ENCODE results near the gene HOXA7. TPM values are rescaled to one million over a fixed set of nuclear protein-coding genes. Genes with fewer than 3 reads are reported as not detected.

The HOXA7 gene
- total RNA-seq, 1 donor from 2014 or later = 12.0 TPM

GRCh38 chr7:27198871-27199801 lies 42.7 kb upstream of the HOXA7 start:
- H3K4me3 ChIP-seq = peak overlapping the region; percentile 34 to 54
- no peak overlapping the region for H3K27ac ChIP-seq
- H3K9me3 ChIP-seq = no peaks in the 10 kb centered on the region
- H3K36me3 ChIP-seq = no peaks in the 10 kb centered on the region
- peaks cover 66% of the 10 kb centered on the region for H3K27me3 ChIP-seq
- DNase-seq (ENCODE audit: low spot score in 2 of 2) = peak in 1 of 2 donors; percentile 64
- intact Hi-C loops (cut with DNase I) = loop anchor here (5.0 to 10.0 kb wide), 4 partner anchors 576 to 1216 kb away; partner anchors contain the start of gene CREB5
- peaks cover 11% of the 10 kb centered on the region in 2 donors for H3K4me1 ChIP-seq
- TF ChIP-seq CTCF (IDR thresholded peaks at IDR 0.05) = no peak

- Histone ChIP-seq H3K9me3 (no peaks in the 10 kb centered on the region), H3K36me3 (no peaks in the 10 kb centered on the region), H3K27me3 (peaks cover 58% of the 10 kb centered on the region), H3K27ac (no peak overlapping the region), H3K4me3 (peak overlapping the region in 1 of 2 donors; percentile 54), H3K4me1 (peaks cover 11% of the 10 kb centered on the region in 2 donors)
- intact Hi-C loops (cut with DNase I) = loop anchor here (5.0 to 10.0 kb wide), 4 partner anchors 577 to 1217 kb away; partner anchors contain the start of gene CREB5
- TF ChIP-seq CTCF (IDR thresholded peaks at IDR 0.05) = no peak
- DNase-seq (ENCODE audit: low spot score in 2 of 2) = peak in 1 of 2 donors; percentile 64
Measured at GRCh38 chr7:27198138-27198841, 41.8 kb upstream of the HOXA7 start.

GRCh38 chr7:27197137-27198042 lies 40.9 kb upstream of the HOXA7 start:
- Histone ChIP-seq H3K4me3 (no peak overlapping the region), H3K9me3 (no peaks in the 10 kb centered on the region), H3K4me1 (peaks cover 11 to 16% of the 10 kb centered on the region in 2 donors), H3K27me3 (peaks cover 60% of the 10 kb centered on the region), H3K27ac (no peak overlapping the region), H3K36me3 (no peaks in the 10 kb centered on the region)
- no peak for TF ChIP-seq CTCF (IDR thresholded peaks at IDR 0.05)
- DNase-seq (ENCODE audit: low spot score in 2 of 2) = peak in 1 of 2 donors; percentile 38
- intact Hi-C loops (cut with DNase I) = loop anchor here (5.0 to 10.0 kb wide), 4 partner anchors 577 to 1217 kb away; partner anchors contain the start of gene CREB5

GRCh38 chr7:27196287-27196767 lies 39.9 kb upstream of the HOXA7 start:
- Histone ChIP-seq H3K27ac (no peak overlapping the region), H3K27me3 (peaks cover 60% of the 10 kb centered on the region), H3K4me3 (no peak overlapping the region), H3K9me3 (no peaks in the 10 kb centered on the region), H3K4me1 (peaks cover 11 to 18% of the 10 kb centered on the region in 2 donors), H3K36me3 (no peaks in the 10 kb centered on the region)
- TF ChIP-seq CTCF (IDR thresholded peaks at IDR 0.05) = peak; percentile 59 to 80 (median 59)
- peak in 1 of 2 donors; percentile 87 for DNase-seq (ENCODE audit: low spot score in 2 of 2)
- intact Hi-C loops (cut with DNase I) = loop anchor here (5.0 to 10.0 kb wide), 4 partner anchors 578 to 1218 kb away; partner anchors contain the start of gene CREB5
